AG09319 (cell line): ENCODE data around the gene KRTAP10-1.

ENCODE experiments used
- DNase-seq: peaks from one replicate; pipeline ENCODE4 v3.0.0-alpha.2; 2010; ENCODE audit warnings: low read depth; ENCODE audit errors: extremely low read depth
- CTCF ChIP-seq: IDR thresholded peaks from 2 replicates; pipeline ENCODE4 v1.5.1; 2011; ENCODE audit warnings: low read depth, mild to moderate bottlenecking, inconsistent platforms, low read length, moderate library complexity

KRTAP10-1 gene

GRCh38 chr21:44572959-44573583 lies 33.1 kb upstream of the KRTAP10-1 start:
- no peak for TF ChIP-seq CTCF
- no peak for DNase-seq

GRCh38 chr21:44571844-44572782 lies 32.1 kb upstream of the KRTAP10-1 start:
- no peak for TF ChIP-seq CTCF
- no peak for DNase-seq

- no peak for DNase-seq
- no peak for TF ChIP-seq CTCF
These were observed 31.3 kb upstream of the KRTAP10-1 start for GRCh38 chr21:44571296-44571695.

- no peak for TF ChIP-seq CTCF
- DNase-seq: no peak
These were observed 30.0 kb upstream of the KRTAP10-1 start for GRCh38 chr21:44569861-44570517.

- TF ChIP-seq CTCF: no peak
These were observed 28.9 kb upstream of the KRTAP10-1 start for GRCh38 chr21:44568667-44569556.

GRCh38 chr21:44568261-44568660 lies 28.3 kb upstream of the KRTAP10-1 start:
- no peak for DNase-seq
- no peak for TF ChIP-seq CTCF

More at GRCh38 chr21:44568667-44569556, 28.9 kb upstream of the KRTAP10-1 start:
- DNase-seq: no peak
